ENCODE measurements around the gene XKR3.
"Not testable (repeated sequence)": the region's sequence is repeated elsewhere in the genome, so short reads cannot be mapped to it uniquely, and the experiment has no call there.

XKR3 gene

DNA sequence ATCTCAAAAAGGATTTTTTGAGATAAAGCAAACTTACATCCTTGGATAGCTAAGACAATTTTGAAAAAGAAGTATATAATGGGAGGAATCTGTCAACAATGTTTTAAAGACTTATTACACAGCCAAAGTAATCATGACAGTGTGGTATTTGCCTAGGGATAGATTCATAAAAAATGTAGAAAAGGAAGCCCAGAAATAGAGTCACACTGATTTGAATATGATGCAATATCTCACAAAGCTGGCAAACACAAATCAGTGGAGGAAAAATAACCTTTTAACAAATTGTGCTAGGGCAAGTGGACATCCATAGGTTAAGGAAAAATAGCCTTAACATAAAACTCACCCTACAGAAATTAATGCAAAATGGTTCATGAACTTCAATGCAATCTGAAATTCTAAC lies 6.0 kb downstream of the XKR3 start:
- H3K27ac Mint-ChIP-seq = no peak overlapping the region
- no peak overlapping the region for H3K4me3 Mint-ChIP-seq
- ATAC-seq (no peak), DNase-seq (ENCODE audit: low spot score in 2 of 2) (no peak)
- H3K4me1 Mint-ChIP-seq = peaks cover 3% of the 10 kb centered on the region
- H3K9me3 Mint-ChIP-seq = no peaks in the 10 kb centered on the region
- no peaks in the 10 kb centered on the region for H3K36me3 Mint-ChIP-seq

DNA sequence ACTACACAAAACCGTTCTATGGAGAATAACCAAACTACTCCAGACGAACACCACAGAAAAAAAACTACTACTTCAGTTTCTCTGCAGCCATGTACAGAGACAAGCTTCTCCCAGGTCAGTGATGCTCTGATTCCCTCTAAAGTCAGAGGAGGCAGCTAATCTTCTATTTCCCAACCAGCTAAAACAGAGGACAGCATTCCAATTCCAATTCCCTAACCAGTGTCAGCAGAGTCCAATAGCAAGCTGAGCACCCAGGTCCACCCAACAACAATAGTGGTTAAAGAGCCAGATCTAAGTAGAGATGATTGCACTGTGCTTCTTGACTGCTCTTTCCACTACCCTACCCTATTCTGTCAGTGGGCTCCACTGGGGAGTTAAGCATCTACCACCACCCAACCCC lies 6.7 kb downstream of the XKR3 start:
- DNase-seq (ENCODE audit: low spot score in 2 of 2) (no peak), ATAC-seq (no peak)
- H3K4me3 Mint-ChIP-seq = no peak overlapping the region
- H3K4me1 Mint-ChIP-seq = no peaks in the 10 kb centered on the region
- no peaks in the 10 kb centered on the region for H3K9me3 Mint-ChIP-seq
- no peaks in the 10 kb centered on the region for H3K36me3 Mint-ChIP-seq
- H3K27ac Mint-ChIP-seq = no peak overlapping the region

DNA sequence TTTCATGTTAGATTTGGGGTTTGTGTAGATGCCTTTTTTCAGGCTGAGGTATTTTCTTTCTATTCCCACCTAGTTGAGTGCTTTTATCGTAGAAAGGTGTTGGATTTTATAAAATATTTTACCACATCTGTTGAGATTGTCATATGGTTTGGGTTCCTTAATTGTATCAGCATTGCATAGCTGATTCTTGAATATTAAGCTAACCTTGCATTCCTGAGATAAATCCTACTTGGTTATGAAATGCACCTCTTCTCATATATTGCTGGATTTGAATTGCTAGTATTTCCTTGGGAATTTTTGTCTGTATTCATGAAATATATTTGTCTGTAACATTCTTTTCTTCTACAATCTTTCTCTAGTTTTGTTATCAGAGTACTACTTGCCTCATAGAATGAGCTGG lies 10.1 kb downstream of the XKR3 start:
- no peak for DNase-seq (ENCODE audit: low spot score in 2 of 2)

DNA sequence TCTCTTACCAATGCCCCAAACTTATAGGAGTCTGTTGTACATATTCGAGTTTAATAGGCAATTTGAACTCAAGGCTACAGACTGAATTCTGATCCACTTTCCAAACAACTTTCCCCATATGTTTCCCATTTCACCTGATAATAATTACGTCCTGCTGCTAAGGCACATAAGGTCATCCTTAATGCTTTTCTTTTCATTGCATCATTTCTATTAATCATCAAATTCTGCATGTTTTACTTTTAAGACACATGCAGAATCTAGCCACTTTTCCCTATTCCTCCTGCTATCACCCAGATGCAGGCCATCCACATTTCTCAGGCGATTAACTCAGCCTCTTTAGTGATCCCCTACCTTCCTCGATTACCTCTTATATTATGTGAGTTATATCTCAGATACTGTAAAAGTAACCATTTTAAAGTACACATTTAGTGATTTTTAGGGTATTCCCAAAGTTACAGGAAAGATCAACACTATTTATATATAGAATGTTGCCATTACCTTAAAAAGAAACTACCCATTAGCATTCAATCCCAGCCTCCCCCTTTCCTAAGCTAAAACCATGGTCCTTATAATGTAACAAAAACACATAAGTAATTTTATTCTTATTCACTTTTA lies 14.9 kb downstream of the XKR3 start:
- no peak overlapping the region for H3K4me3 Mint-ChIP-seq

More for the DNA sequence above, 10.1 kb downstream of the XKR3 start:
- H3K4me1 Mint-ChIP-seq = no peaks in the 10 kb centered on the region
- H3K36me3 Mint-ChIP-seq = no peaks in the 10 kb centered on the region
- no peaks in the 10 kb centered on the region for H3K9me3 Mint-ChIP-seq
- no peak for ATAC-seq
- H3K27ac Mint-ChIP-seq = no peak overlapping the region
- no peak overlapping the region for H3K4me3 Mint-ChIP-seq

DNA sequence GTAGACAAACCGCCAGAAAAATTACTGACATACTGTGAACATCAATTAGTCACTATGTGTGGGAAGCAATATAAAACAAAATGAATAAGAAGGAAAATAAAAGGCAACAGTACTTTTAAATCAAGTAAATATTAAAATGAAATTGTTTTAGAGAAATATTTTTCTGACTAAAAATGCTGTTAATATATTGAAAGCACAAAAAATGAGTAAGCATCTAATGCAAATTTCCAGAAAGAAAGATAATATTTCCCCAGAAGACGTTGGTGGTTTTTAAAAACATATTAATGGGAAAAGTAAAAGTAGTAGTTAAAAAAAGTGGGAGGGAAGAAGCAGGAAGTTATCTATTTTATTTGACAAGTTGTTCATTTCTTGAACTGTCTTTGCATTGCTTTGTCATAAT lies 16.5 kb downstream of the XKR3 start:
- DNase-seq (ENCODE audit: low spot score in 2 of 2) = no peak
- no peak for ATAC-seq
- Mint-ChIP-seq H3K36me3 (no peaks in the 10 kb centered on the region), H3K4me1 (no peaks in the 10 kb centered on the region), H3K4me3 (no peak overlapping the region), H3K27ac (no peak overlapping the region), H3K9me3 (no peaks in the 10 kb centered on the region)

More for the DNA sequence above, 14.9 kb downstream of the XKR3 start:
- no peaks in the 10 kb centered on the region for H3K9me3 Mint-ChIP-seq
- DNase-seq (ENCODE audit: low spot score in 2 of 2) (no peak), ATAC-seq (no peak)
- H3K27ac Mint-ChIP-seq = no peak overlapping the region
- H3K4me1 Mint-ChIP-seq = no peaks in the 10 kb centered on the region
- H3K36me3 Mint-ChIP-seq = no peaks in the 10 kb centered on the region

DNA sequence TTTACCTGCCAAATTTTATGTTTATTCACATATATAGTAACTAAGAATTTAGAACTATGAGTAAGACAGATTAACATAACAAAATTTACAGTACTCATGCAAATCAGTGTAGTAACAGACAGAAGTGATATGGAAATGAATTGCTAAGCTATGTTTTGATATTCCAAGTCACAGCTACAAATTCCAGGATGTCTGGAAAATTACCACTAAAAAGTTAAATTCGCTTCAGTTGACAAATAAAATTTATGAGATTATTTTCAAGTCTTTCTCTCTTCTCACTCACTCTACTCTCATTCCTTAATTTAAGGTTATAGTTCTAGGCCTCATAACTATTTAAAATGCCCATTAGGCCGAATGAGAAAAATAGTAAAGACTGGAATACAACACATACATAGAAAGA lies 18.1 kb downstream of the XKR3 start:
- DNase-seq (ENCODE audit: low spot score in 2 of 2) (no peak), ATAC-seq (no peak)
- H3K4me3 Mint-ChIP-seq = no peak overlapping the region
- H3K27ac Mint-ChIP-seq = no peak overlapping the region
- no peaks in the 10 kb centered on the region for H3K4me1 Mint-ChIP-seq
- no peaks in the 10 kb centered on the region for H3K36me3 Mint-ChIP-seq
- H3K9me3 Mint-ChIP-seq = no peaks in the 10 kb centered on the region

DNA sequence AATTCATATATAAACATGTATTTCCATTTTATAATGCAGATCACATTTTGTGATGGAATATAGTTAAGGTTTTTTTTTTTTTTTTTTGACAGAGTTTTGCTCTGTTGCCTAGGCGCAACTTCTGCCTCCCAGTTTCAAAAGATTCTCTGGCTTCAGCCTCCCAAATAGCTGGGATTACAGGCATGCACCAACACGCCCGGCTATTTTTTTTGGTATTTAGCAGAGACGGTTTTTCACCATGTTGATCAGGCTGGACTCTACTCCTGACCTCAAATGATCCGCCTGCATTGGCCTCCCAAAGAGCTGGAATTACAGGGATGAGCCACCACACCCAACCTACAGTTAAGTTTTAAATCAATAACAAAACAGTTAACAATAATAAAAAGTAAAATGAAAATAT lies 18.8 kb downstream of the XKR3 start:
- DNase-seq (ENCODE audit: low spot score in 2 of 2) (no peak), ATAC-seq (no peak)
- no peak overlapping the region for H3K27ac Mint-ChIP-seq
- H3K9me3 Mint-ChIP-seq = no peaks in the 10 kb centered on the region
- H3K36me3 Mint-ChIP-seq = no peaks in the 10 kb centered on the region
- H3K4me1 Mint-ChIP-seq = no peaks in the 10 kb centered on the region
- H3K4me3 Mint-ChIP-seq = no peak overlapping the region

DNA sequence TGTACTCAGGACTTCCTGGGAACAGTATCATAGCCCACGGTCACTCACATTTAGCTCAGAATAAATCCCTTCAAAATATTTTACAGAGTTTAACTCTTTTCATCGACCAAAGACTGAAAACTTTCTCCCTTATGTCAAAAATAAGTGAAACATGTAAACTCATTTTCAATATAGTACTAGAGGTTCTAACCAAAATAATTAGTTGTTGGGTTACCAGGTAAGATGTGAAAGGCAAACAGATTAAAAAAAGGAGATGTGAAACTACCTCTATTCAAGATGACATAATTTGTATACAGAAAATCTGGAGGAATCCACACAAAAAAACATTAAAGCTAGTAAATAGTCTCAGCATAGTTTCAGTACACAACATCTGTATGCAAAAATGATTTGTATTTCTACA lies 20.3 kb downstream of the XKR3 start:
- no peak overlapping the region for H3K27ac Mint-ChIP-seq

DNA sequence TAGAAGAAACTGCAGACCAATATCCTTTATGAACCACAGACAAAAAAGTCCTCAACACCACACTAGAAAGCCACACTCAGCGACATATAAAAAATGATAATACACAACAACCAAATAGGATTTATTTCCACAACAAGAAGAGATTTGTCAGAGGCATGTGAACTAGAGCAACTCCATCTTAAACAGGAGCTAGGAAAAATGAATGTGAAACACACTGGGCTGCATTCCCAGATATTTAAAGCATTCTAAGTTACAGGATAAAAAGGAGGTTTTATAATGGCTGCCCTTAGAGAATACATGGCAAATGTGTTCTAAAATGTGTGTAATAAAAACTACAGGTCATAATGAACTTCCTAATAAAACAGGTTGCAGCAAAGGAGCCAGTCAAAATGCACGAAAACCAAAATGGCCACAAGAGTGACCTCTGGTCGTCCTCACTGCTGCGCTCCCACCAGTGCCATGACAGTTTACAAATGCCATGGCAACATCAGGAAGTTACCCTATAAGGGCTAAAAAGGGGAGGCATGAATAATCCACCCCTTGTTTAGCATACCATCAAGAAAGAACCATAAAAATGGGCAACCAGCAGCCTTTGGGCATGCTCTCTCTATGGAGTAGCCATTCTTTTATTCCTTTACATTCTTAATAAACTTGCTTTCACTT lies 21.8 kb downstream of the XKR3 start:
- Mint-ChIP-seq H3K4me3 (no peak overlapping the region), H3K27ac (no peak overlapping the region), H3K4me1 (no peaks in the 10 kb centered on the region), H3K9me3 (no peaks in the 10 kb centered on the region), H3K36me3 (no peaks in the 10 kb centered on the region)
- ATAC-seq = no peak
- no peak for DNase-seq (ENCODE audit: low spot score in 2 of 2)

More for the DNA sequence above, 20.3 kb downstream of the XKR3 start:
- DNase-seq (ENCODE audit: low spot score in 2 of 2) = no peak
- no peak for ATAC-seq
- H3K4me1 Mint-ChIP-seq = no peaks in the 10 kb centered on the region
- no peak overlapping the region for H3K4me3 Mint-ChIP-seq
- H3K36me3 Mint-ChIP-seq = no peaks in the 10 kb centered on the region
- H3K9me3 Mint-ChIP-seq = no peaks in the 10 kb centered on the region

DNA sequence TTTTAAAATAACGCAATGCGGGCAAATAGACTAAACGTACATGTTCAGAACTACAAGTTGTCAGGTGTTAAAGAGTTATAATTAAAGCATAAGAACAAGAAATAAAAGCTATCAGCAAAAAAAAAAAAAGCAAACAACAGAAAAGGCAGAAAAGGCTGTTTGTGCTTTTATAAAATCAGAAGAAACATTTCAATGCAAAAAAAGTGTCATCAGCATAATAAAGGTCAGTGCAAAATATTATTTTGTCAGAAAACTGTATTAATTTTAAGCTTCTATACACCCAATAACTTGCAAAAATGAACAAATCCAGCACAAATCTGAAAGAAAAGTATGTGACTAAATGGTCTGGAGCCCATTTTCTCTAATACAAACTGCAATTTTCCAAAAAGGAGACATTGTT lies 23.6 kb downstream of the XKR3 start:
- no peak overlapping the region for H3K4me3 Mint-ChIP-seq
- no peak overlapping the region for H3K27ac Mint-ChIP-seq
- ATAC-seq = no peak
- no peak for DNase-seq (ENCODE audit: low spot score in 2 of 2)
- no peaks in the 10 kb centered on the region for H3K9me3 Mint-ChIP-seq
- H3K36me3 Mint-ChIP-seq = no peaks in the 10 kb centered on the region
- H3K4me1 Mint-ChIP-seq = no peaks in the 10 kb centered on the region

DNA sequence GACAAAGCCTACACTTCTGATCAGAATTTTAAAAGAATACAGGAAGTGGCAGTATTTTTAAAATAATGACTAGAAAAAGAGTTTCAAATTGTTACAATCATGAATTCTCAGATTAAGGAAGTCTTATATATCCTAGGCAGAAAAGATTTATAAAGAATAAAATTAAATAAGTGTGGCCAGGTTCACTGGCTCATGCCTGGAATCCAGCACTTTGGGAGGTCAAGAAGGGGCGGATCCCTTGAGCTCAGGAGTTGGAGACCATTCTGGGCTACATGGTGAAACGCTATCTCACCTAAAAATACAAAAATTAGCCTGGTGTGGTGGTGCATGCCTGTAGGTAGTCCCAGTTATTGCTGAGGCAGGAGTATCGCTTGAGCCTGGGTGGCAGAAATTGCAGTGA lies 24.1 kb downstream of the XKR3 start:
- Mint-ChIP-seq H3K27ac (no peak overlapping the region), H3K9me3 (no peaks in the 10 kb centered on the region), H3K4me3 (no peak overlapping the region), H3K36me3 (no peaks in the 10 kb centered on the region), H3K4me1 (no peaks in the 10 kb centered on the region)
- no peak for DNase-seq (ENCODE audit: low spot score in 2 of 2)
- ATAC-seq = no peak

DNA sequence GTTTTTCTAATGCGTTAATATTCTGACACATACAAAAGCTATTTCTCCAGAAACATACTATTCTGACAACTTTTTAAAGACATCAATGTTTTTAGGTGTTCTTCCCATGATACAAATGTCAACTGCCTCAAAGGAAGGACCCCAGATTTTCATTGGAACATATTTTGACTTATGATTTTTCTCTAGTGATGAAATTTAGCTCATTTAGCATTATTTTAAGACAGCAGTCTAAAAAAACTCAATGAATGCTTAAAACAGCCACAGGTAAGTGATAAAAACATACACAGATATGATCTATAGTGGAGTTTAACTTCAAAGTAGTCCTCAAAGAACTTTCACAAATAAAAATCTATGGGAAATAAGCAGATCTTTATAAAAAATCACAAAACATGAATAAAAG lies 24.9 kb downstream of the XKR3 start:
- H3K4me1 Mint-ChIP-seq = no peaks in the 10 kb centered on the region
- no peak for DNase-seq (ENCODE audit: low spot score in 2 of 2)
- no peaks in the 10 kb centered on the region for H3K36me3 Mint-ChIP-seq
- no peak overlapping the region for H3K4me3 Mint-ChIP-seq
- ATAC-seq = no peak
- H3K27ac Mint-ChIP-seq = no peak overlapping the region
- H3K9me3 Mint-ChIP-seq = no peaks in the 10 kb centered on the region

DNA sequence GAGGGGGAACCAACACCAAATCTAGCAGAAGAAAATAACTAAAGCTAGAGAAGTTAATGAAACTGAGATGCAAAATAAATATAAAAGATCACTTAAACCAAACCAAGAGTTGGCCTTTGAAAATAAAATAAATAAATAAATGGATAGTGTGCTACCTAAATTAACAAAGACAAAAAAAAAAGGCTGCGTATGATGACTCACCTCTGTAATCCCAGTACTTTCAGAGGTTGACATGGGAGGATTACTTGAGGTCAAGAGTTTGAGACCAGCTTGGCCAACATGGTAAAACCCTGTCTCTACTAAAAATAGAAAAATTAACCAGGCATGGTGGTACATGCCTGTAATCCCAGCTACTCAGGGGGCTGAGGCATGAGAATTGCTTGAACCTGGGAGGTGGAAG lies 29.7 kb downstream of the XKR3 start:
- H3K4me1 Mint-ChIP-seq; ATAC-seq; H3K36me3 Mint-ChIP-seq; H3K9me3 Mint-ChIP-seq; H3K4me3 Mint-ChIP-seq; DNase-seq (ENCODE audit: low spot score in 2 of 2); H3K27ac Mint-ChIP-seq: not testable (repeated sequence)

DNA sequence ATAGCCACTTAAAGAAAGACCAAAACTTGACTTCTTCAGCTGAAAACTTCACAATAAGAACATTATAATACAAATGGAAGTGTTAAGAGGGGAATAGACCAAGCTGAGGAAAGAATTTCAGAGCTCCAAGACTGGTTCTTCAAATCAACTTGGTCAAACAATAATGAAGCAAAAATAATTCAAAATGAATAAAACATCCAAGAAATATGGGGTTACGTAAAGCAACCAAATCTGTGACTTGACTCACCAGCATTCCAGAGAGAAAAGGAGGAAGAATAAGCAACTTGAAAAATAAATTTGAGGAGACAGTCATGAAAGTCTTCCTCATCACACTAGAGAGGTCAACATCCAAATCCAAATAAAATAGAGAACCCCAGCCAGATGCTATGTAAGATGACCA lies 31.4 kb downstream of the XKR3 start:
- H3K27ac Mint-ChIP-seq = no peak overlapping the region

DNA sequence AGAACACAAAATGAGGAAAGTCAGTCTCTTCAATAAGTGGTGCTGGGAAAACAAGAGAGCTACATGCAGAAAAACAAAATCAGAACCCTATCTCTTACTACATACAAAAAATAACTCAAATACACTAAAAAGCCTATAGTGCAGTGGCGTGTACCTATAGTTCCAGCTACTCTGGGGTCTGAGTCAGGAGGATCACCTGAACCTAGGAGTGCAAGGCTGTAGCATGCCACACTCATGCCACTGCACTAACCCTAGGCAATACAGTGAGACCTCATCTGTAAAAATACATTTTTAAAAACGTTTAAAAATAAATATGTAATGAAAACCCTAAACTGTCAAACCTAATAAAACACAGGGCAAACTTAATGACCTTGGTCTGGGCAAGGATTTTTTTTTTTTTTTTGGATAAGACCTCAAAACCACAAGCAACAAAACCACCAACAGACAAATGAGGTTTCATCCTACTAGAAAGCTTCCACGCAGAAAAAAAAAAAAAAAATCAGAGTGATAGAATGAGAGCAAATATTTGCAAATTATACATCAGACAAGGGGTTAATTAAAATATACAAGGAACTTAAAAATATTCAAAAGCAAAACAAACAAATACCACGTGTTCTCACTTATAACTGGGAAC lies 35.2 kb downstream of the XKR3 start:
- no peak for ATAC-seq
- no peaks in the 10 kb centered on the region for H3K36me3 Mint-ChIP-seq
- H3K27ac Mint-ChIP-seq = no peak overlapping the region
- H3K4me3 Mint-ChIP-seq = no peak overlapping the region
- no peaks in the 10 kb centered on the region for H3K9me3 Mint-ChIP-seq
- no peak for DNase-seq (ENCODE audit: low spot score in 2 of 2)
- no peaks in the 10 kb centered on the region for H3K4me1 Mint-ChIP-seq

More for the DNA sequence above, 31.4 kb downstream of the XKR3 start:
- H3K4me1 Mint-ChIP-seq = no peaks in the 10 kb centered on the region
- DNase-seq (ENCODE audit: low spot score in 2 of 2) = no peak
- no peaks in the 10 kb centered on the region for H3K36me3 Mint-ChIP-seq
- H3K4me3 Mint-ChIP-seq = no peak overlapping the region
- no peaks in the 10 kb centered on the region for H3K9me3 Mint-ChIP-seq
- no peak for ATAC-seq

DNA sequence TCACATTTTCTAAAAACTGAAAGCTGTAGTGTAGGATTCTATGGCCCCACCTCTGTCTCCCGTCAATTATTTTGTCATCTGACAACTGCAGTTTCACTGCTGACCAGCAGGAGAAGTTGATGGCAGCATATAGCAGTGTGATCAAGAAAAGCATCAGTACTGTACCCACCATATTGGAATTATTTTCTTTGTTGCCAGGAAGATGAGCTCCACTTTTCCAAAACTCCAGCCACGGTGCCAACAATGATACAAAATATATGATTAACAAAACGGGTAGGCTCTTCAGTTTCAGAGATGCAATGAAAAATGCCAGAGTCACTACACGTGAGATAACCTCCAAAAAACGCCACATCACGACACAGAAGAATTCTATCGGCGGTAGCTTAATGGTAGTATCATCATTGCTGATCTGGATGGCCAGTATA lies 41.3 kb downstream of the XKR3 start:
- Mint-ChIP-seq H3K27ac (no peak overlapping the region), H3K4me3 (no peak overlapping the region), H3K4me1 (no peaks in the 10 kb centered on the region), H3K9me3 (no peaks in the 10 kb centered on the region), H3K36me3 (no peaks in the 10 kb centered on the region)
- no peak for ATAC-seq
- no peak for DNase-seq (ENCODE audit: low spot score in 2 of 2)

All from stimulated activated effector memory CD8-positive, alpha-beta T cell treated with anti-CD3 and anti-CD28 coated beads, Interleukin-12 subunit alpha, Interleukin-12 subunit beta, amount 100 ng/mL, for 72 hours (primary cell).